Sigmoid colon (tissue), 3 donors: ENCODE measurements around the gene RNASE7.

ENCODE experiments used
- CTCF ChIP-seq, 4 experiments: fragments of 450-650 bp in 3 of 4; fragments of 200-600 bp in 1 of 4; IDR thresholded peaks; one replicate each; pipeline ENCODE4 v1.5.1; 2016 to 2019; ENCODE audit warnings: antibody characterized with exemption in 4 of 4, mild to moderate bottlenecking in 3 of 4, moderate library complexity in 2 of 4
- POLR2A ChIP-seq, 2 donors: fragments of 450-650 bp; IDR thresholded peaks; one replicate each; pipeline ENCODE4 v1.6.1; 2016; ENCODE audit warnings: antibody characterized with exemption in 2 of 2, mild to moderate bottlenecking in 2 of 2, moderate library complexity in 2 of 2

GRCh38 chr14:20998139-20998538 is 44.0 kb upstream of the RNASE7 start:
- no peak for TF ChIP-seq CTCF (IDR thresholded peaks at IDR 0.05)
- TF ChIP-seq POLR2A (IDR thresholded peaks at IDR 0.05) = no peak
